DMS 273 (cell line): ENCODE data around the gene GPC6.

ENCODE experiments used
- DNase-seq: peaks from one replicate; lab custom pipeline; 2025; ENCODE audit not compliant: unreplicated experiment; lab: John Stamatoyannopoulos, UW

The GPC6 gene

DNA sequence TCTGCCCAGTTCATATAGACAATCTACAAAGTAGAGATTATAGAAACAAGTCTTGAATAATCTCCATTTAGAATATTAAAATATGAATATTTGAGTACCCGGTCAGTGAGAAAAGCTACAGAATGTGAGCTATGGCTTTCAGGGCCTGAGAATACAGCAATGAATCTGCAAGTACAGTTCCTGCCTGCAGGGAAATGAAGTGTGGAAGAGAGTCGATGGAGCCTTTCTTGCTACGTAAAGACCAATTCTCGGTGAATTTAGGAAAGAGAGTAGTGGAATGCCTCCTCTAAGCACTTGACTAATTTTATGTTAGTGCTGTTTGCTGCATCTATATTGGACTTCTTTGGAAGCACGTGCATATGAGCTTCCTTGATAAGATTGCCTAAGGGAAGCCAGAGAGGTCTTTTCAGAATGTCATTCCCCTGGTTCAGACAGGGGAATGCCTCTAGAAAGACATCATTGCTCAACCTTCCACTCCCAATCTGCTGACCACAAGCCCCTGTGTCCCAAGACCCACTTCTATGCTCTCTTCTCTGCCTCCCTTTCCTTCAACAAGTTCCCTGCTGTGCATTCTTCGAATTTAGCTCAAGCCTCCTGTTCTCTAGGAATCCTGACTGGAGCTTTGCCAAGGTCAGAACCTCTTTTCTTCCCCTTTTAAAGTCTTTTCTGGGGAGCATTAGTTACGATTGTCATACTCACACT lies 41.9 kb downstream of the GPC6 start:
- DNase-seq: peak; percentile 15

GRCh38 chr13:93270769-93271742 lies 44.4 kb downstream of the GPC6 start:
- peak; percentile 94 for DNase-seq

DNA sequence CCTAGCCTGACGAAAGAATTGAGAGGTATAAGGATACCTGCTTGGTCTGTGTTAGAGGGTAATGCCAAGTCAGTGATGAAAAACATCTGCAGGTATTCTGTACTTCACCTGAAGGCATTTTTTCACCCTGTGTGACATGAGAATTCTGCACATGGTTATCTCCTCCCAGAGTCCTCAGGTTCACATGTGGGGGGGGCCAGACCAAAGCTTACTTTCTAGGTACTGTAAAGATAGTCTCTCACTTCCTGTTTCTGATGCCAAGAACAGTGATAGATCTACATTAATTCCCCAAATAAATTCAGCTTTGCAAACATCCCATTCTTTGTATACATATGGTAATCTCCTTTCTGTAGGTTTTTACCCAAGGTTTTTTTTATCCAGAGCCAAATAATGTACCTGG lies 53.4 kb downstream of the GPC6 start:
- no peak for DNase-seq

GRCh38 chr13:93280688-93281087 lies 54.1 kb downstream of the GPC6 start:
- DNase-seq: no peak

- no peak for DNase-seq
Measured at GRCh38 chr13:93283255-93283654, 56.6 kb downstream of the GPC6 start.

DNA sequence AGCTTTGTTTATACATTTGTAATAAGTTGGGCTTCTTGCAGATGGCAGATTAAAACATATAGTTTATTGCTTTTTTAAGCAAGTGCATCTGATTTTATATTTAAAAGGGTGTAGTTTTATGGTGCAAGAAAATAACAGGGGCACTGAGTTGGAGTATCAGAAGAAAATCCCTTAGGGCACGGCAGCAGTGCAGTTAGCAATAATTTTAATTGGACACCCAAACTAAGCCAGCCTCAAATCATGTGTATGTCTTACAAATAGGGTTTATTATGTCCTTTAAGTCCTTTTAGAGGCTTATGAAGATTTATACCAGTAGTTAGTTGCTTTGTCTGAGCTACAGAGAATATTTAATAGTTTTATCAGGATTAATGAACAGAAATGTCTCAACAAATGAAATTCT lies 57.5 kb downstream of the GPC6 start:
- no peak for DNase-seq

GRCh38 chr13:93286047-93286446 lies 59.4 kb downstream of the GPC6 start:
- no peak for DNase-seq

DNA sequence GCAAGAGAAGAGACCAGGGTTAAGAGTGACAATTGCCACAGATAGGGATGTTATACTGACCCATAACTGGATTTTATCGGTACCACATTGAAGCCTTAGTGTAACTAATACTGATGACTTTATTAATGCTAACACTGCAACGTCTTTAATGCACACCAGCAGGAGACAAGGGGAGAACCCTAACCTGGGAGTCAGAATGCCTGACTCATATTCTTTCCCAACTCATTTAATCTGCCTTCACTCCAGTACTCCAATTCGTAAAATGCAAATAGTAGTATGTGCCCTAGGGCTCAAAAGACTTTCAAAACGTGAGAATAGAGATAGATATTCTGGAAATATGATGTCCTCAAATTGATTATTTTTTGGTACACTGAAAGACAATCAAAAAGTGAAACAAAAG lies 62.4 kb downstream of the GPC6 start:
- DNase-seq: no peak

- no peak for DNase-seq
Measured at GRCh38 chr13:93289842-93290241, 63.2 kb downstream of the GPC6 start.

DNA sequence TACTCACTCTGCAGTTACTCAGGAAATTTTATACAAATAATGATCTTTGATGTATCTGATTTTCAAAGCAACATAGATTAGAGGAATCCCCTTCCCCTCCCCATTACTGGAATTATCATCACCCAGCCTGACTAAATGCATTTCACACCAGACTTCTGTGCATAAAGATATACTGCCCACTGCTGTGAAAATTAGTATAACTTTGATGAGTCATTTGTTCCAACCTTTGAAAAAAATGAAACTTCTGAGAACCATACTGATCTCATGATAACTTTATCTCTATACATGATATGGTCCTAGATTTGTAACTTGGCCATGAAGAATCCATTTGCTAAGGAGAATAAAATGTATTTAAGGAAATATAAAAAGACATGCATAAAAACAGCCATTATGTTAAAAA lies 63.9 kb downstream of the GPC6 start:
- DNase-seq: peak; percentile 8

GRCh38 chr13:93292366-93292765 lies 65.8 kb downstream of the GPC6 start:
- DNase-seq: no peak

- no peak for DNase-seq
Measured at GRCh38 chr13:93293710-93294109, 67.1 kb downstream of the GPC6 start.

- DNase-seq: no peak
Measured at GRCh38 chr13:93296584-93296983, 70.0 kb downstream of the GPC6 start.

DNA sequence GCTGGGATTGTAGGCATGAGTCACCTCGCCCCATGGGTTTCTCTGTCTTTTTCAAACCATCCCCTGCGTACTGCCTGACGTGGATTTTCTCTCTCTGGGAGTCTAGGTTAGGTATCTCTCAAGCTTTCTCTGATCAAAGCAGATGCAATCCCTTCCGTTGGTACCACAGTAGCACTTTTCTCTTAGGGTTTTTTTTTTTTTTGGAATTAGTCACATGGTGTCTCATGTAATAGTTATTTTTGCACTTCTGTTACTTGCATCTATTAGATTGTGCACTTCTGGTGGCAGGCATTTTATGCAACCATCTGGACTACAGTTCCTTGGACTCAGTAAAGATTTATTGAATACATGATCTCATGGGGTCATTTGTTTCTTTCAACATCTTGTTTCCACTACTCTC lies 72.1 kb downstream of the GPC6 start:
- peak; percentile 71 for DNase-seq

DNA sequence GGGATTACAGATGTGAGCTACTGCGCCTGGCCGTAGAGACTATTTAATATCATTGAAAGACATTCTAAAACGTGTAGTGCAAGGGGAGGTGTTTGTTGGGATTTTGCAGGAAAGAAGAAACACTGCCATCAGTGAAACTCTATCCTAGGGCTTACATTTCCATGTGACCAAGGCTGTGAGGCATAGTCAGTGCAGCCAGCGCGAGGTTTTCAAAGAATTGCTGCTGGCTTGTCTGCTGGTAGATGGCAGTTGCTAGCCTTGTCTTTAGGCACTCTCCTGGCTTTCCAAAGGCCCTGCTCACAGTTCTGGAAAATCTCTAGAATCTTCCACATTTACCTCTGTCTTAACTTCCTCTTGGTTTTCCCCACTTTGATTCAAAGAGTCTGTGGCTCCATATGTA lies 77.5 kb downstream of the GPC6 start:
- peak; percentile 19 for DNase-seq

DNA sequence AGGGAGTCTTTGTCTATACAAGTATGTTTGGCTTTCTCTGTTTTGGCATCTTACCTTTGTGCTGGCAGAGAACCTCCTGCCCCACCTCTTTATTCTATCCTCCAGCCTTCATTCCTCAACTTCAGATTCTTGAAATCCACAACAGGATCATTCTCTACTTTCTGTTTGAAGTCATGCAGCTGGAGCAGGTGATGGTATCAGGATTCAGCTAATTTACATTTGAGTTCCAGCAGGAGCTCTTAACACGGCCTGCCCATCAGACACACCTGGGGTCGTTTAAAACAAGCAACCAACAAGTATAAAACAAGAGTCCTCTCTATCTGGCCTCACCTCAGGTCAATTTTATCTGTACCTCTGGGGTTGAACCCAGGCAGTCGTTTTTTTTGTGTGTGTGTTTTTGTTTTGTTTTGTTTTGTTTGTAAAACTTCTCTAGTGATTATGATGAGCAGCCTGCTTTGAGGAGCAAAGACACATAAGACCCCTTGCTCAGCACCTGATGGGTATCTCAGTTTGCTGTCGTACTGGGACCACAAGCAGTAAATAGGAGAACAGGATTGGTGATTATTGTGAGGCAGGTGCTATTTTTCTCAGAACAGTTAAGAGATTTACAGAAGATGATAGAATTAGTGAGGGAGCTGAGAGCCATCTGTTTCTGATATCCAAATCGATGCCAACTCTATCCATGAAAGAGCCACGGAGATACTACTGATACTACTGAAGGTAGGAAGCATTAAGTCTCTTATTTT lies 78.4 kb downstream of the GPC6 start:
- peak; percentile 32 for DNase-seq

DNA sequence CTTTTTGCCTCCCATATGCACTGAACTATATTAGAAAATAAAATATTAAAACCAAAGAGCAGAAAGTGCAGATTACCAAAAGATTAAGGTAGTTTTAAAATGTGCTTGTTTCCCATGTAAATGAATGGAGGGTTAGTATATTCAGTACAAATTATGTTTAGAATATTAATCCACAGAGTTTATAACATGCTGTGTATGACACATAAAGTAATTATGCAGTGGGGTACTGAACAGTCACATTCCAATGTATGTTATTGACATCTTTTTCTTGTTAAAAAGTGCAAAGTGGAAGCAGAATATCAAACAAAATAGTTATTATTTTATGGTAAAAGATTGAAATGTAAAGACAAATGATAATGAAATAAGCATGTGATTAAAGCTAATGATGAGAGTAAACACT lies 79.3 kb downstream of the GPC6 start:
- no peak for DNase-seq

DNA sequence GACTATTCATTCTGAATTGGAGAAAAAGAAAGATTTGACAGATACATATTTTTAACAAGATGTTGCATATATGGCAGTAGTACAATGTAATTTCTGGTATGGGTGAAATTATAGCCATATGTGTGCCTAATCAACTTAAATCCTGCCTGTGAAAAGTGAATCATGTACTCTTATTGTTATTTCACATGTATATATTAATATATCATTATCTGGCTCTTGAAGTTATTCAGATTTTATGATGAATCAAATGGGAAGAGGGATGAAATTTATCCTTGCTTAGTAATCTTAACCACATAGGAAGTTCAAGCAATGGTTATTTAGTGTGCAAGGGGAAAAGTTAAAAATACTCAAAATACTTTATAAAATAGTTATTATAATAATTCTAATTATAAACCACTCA lies 80.5 kb downstream of the GPC6 start:
- no peak for DNase-seq

DNA sequence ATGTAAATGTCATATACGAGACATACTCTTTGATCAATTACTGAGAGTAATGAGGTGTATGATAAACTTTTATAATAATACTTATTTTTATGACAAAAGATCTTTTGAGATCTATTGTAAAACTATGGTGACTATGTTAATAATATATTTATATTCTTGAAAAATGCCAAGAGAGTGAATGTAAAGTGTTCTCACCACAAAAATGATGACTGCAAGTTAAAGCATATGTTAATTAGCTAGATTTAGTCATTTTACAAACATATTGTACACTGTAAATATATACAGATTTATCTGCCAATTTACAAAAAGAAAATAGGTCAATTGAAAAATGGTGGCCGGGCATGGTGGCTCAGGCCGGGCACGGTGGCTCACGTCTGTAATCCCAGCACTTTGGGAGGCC lies 81.0 kb downstream of the GPC6 start:
- no peak for DNase-seq

DNA sequence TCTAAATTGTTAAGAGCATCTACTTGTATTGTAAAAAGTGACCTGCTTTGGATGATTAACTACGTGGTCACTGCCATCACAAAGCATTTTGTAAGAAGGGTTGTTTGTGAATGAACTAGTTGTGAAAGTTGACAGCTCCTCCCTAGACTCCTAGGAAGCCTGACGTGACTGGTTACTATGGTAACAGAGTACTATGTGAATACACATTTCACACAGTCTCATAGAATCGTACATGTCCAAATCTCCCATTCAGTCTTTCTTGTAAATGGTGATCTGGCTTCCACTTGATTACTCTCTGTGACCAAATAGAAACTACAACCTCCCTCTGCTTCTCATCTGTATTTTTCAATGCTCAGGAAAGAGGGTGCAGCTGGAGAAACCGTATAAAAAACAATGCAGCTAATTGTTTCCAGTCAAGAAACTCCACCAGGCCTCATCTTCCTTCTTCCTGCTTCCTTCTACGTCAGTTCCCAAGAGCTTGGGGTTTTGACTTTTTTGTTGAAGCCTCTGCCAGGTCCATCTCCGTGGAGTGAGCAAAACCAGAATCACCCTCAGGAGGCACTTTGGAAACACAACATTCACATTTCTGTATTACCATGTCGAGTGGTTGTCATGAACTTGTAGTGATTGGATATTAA lies 83.4 kb downstream of the GPC6 start:
- peak; percentile 48 for DNase-seq

DNA sequence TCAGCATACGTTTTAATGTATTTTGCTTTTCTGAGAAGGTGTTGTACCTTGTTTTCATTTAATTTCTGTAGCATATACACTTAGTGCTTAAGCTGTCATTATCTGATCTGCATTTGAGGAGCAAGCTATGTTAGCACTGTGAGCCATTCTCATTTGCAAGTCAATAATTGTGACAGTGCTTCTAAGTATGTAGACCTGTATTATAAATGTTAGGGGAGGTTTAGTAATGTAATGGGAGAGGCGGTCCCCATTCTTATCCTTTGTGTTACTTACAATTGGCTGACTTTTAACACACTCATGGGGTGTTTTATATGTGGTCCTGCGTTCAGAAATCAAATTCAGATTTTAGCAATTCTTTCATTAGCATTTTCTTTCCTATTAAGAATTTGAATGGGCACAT lies 90.2 kb downstream of the GPC6 start:
- no peak for DNase-seq
